A172 (cell line): Measurements from ENCODE around the gene MPND. TPM values are rescaled to one million over a fixed set of nuclear protein-coding genes. Genes with fewer than 3 reads are reported as not detected.
A peak's percentile ranks its signal among the peaks of the same experiment; 100 is the strongest.

Experiments used
- DNase-seq: peaks from one replicate; pipeline ENCODE4 v3.0.0-alpha.2; 2015; ENCODE audit warnings: low spot score
- total RNA-seq: library from RNA; depleted of rRNA; stranded (reverse); fragments of >200 nt; shearing (Covaris generic); gene quantifications from 2 replicates; pipeline ENCODE4 v1.2.3, GENCODE V29; 2014; rRNA removed

The MPND gene
- 6.4 and 6.6 TPM in 2 replicates for total RNA-seq

GRCh38 chr19:4343370-4344307 is at the start of gene MPND:
MPND (plus strand) TSS chr19:4343562; CDS start chr19:4343594, 32 bp downstream.
- DNase-seq = no peak

GRCh38 chr19:4294389-4294788 is 49.0 kb upstream of the MPND start:
- DNase-seq = no peak

- no peak for DNase-seq
Measured at GRCh38 chr19:4295972-4296771, 47.2 kb upstream of the MPND start.

GRCh38 chr19:4297901-4298809 is 45.2 kb upstream of the MPND start:
- DNase-seq = no peak

- DNase-seq = no peak
Measured at GRCh38 chr19:4298810-4299550, 44.4 kb upstream of the MPND start.

GRCh38 chr19:4300589-4300988 is 42.8 kb upstream of the MPND start:
- DNase-seq = no peak

- DNase-seq = no peak
Measured at GRCh38 chr19:4301590-4302242, 41.6 kb upstream of the MPND start.

- no peak for DNase-seq
Measured at GRCh38 chr19:4302243-4302640, 41.1 kb upstream of the MPND start, which contains the start of gene TMIGD2. TMIGD2 (minus strand) TSS chr19:4302389; CDS start chr19:4302385, 4 bp downstream.

- DNase-seq = no peak
Measured at GRCh38 chr19:4303819-4304537, 39.4 kb upstream of the MPND start.

GRCh38 chr19:4304538-4305256 is 38.7 kb upstream of the MPND start, which contains the start of gene FSD1:
FSD1 (plus strand) TSS chr19:4304598; CDS start chr19:4304747, 149 bp downstream.
- peak; percentile 59 for DNase-seq

GRCh38 chr19:4305257-4305612 is 38.1 kb upstream of the MPND start:
- no peak for DNase-seq

- DNase-seq = no peak
Measured at GRCh38 chr19:4305659-4306058, 37.7 kb upstream of the MPND start.

- DNase-seq = peak; percentile 48
Measured at GRCh38 chr19:4310247-4311121, 32.9 kb upstream of the MPND start.

GRCh38 chr19:4313847-4314490 is 29.4 kb upstream of the MPND start:
- DNase-seq = no peak

GRCh38 chr19:4316956-4317355 is 26.4 kb upstream of the MPND start:
- no peak for DNase-seq

- DNase-seq = no peak
Measured at GRCh38 chr19:4318460-4318859, 24.9 kb upstream of the MPND start.

- no peak for DNase-seq
Measured at GRCh38 chr19:4319067-4319718, 24.2 kb upstream of the MPND start.
